Hindlimb muscle (tissue), 1 donor: ENCODE measurements around the gene MSLN. TPM values are rescaled to one million over a fixed set of nuclear protein-coding genes. Genes with fewer than 3 reads are reported as not detected.
"Not testable (repeated sequence)": the region's sequence is repeated elsewhere in the genome, so short reads cannot be mapped to it uniquely, and the experiment has no call there.

Experiments
- DNase-seq: peaks from one replicate; pipeline ENCODE4 v3.0.0-alpha.2; 2013
- polyA plus RNA-seq: library from polyadenylated mRNA; unstranded; fragments of 120-200 nt; gene quantifications from one replicate; pipeline ENCODE4 v1.2.1, GENCODE V29; 2013; ENCODE audit not compliant: insufficient read length

The MSLN gene
- polyA plus RNA-seq, 1 donor: 0.97 TPM

GRCh38 chr16:735982-736453 is 24.5 kb upstream of the MSLN start:
- DNase-seq: no peak

GRCh38 chr16:736936-737481 is 23.5 kb upstream of the MSLN start:
- DNase-seq: no peak

GRCh38 chr16:739560-740458 is 20.7 kb upstream of the MSLN start:
- no peak for DNase-seq

- DNase-seq: no peak
These were observed 20.1 kb upstream of the MSLN start for GRCh38 chr16:740459-740763.

- peak; percentile 92 for DNase-seq
These were observed 19.6 kb upstream of the MSLN start, which contains the start of gene CIAO3 for GRCh38 chr16:740764-741505. CIAO3 (minus strand) TSS chr16:740997; CDS start chr16:740985, 12 bp downstream.

GRCh38 chr16:741986-742629 is 18.4 kb upstream of the MSLN start:
- DNase-seq: no peak

GRCh38 chr16:742894-743293 is 17.6 kb upstream of the MSLN start:
- not testable (repeated sequence) for DNase-seq

GRCh38 chr16:743794-744500 is 16.6 kb upstream of the MSLN start:
- DNase-seq: no peak

GRCh38 chr16:745739-746138 is 14.8 kb upstream of the MSLN start:
- no peak for DNase-seq

GRCh38 chr16:746637-747036 is 13.9 kb upstream of the MSLN start:
- no peak for DNase-seq

GRCh38 chr16:747978-748746 is 12.4 kb upstream of the MSLN start:
- no peak for DNase-seq

GRCh38 chr16:749010-749409 is 11.5 kb upstream of the MSLN start:
- no peak for DNase-seq

- DNase-seq: no peak
These were observed 10.0 kb upstream of the MSLN start for GRCh38 chr16:750485-750884.

- no peak for DNase-seq
These were observed 9.2 kb upstream of the MSLN start for GRCh38 chr16:751152-752006.

- no peak for DNase-seq
These were observed 8.6 kb upstream of the MSLN start for GRCh38 chr16:752007-752312.

GRCh38 chr16:754121-754607 is 6.4 kb upstream of the MSLN start:
- not testable (repeated sequence) for DNase-seq

GRCh38 chr16:754656-755055 is 5.9 kb upstream of the MSLN start:
- DNase-seq: no peak

GRCh38 chr16:756428-756827 is 4.1 kb upstream of the MSLN start:
- no peak for DNase-seq

- no peak for DNase-seq
These were observed 1.2 kb upstream of the MSLN start for GRCh38 chr16:759110-759910.

GRCh38 chr16:760065-760464 is 469 bp upstream of the MSLN start:
- DNase-seq: no peak
